Uterus (tissue), 4 donors: ENCODE data around the gene CKLF. TPM values are rescaled to one million over a fixed set of nuclear protein-coding genes. Genes with fewer than 3 reads are reported as not detected.

Source experiments
- DNase-seq, 2 donors: peaks; one replicate each; pipeline ENCODE4 v3.0.0-alpha.2; 2019 to 2020
- H3K27ac ChIP-seq, 2 donors: fragments of 200-600 bp; sonication (generic); 1 replicate in 1 of 2; 2 replicates in 1 of 2; pipeline ENCODE4 v1.5.1; 2016 to 2018
- H3K27me3 ChIP-seq, 2 donors: fragments of 200-600 bp; sonication (generic); one replicate each; pipeline ENCODE4 v1.5.1; 2018 to 2019; ENCODE audit warnings: control low read depth in 1 of 2
- H3K36me3 ChIP-seq, 2 donors: fragments of 200-600 bp; sonication (generic); one replicate each; pipeline ENCODE4 v1.5.1; 2019; ENCODE audit warnings: control low read depth in 1 of 2
- H3K4me1 ChIP-seq, 2 donors: fragments of 200-600 bp; sonication (generic); one replicate each; pipeline ENCODE4 v1.5.1; 2018 to 2019; ENCODE audit warnings: control low read depth in 1 of 2
- H3K4me3 ChIP-seq, 2 donors: fragments of 200-600 bp; sonication (generic); 1 replicate in 1 of 2; 2 replicates in 1 of 2; pipeline ENCODE4 v1.5.1; 2018 to 2019; ENCODE audit warnings: mild to moderate bottlenecking in 1 of 2
- H3K9me3 ChIP-seq, 2 donors: fragments of 200-600 bp; sonication (generic); one replicate each; pipeline ENCODE4 v1.5.1; 2019; ENCODE audit warnings: control low read depth in 1 of 2
- CTCF ChIP-seq, 4 experiments: fragments of 200-600 bp in 2 of 4; fragments of 450-650 bp in 2 of 4; sonication (generic) in 2 of 4; IDR thresholded peaks; one replicate each; pipeline ENCODE4 v1.5.1; 2016 to 2019; ENCODE audit warnings: antibody characterized with exemption in 4 of 4, mild to moderate bottlenecking in 2 of 4, moderate library complexity in 1 of 4
- POLR2A ChIP-seq, 2 donors: fragments of 450-650 bp; IDR thresholded peaks; one replicate each; pipeline ENCODE4 v1.6.1; 2016; ENCODE audit warnings: antibody characterized with exemption in 2 of 2, mild to moderate bottlenecking in 1 of 2, moderate library complexity in 1 of 2
- intact Hi-C: fragments of 100-400 bp; cut with DNase I; formaldehyde crosslinking; loops from one replicate; pipeline ENCODE4 v1.15.1; 2023; ENCODE audit warnings: low total_unique reads
- total RNA-seq, 4 donors: library from RNA; depleted of rRNA in 3 of 4; stranded (reverse); fragments of >200 nt in 3 of 4; gene quantifications; one replicate each; pipeline versions ENCODE4 v1.1.0 to v1.2.4, GENCODE V29; 2014 to 2023
- donor health status: DM: yes; HTN: yes; CAD: no.

The CKLF gene
- total RNA-seq, 4 donors from 2014 or later = 31.3 to 118 (median 68.6) TPM

GRCh38 chr16:66603537-66604375 is 51.4 kb downstream of the CKLF start:
- no peak for TF ChIP-seq CTCF (IDR thresholded peaks at IDR 0.05)
- TF ChIP-seq POLR2A (IDR thresholded peaks at IDR 0.05) = no peak
- no peaks in the 10 kb centered on the region for H3K27me3 ChIP-seq
- DNase-seq = peak; percentile 64 to 73
- H3K9me3 ChIP-seq = no peaks in the 10 kb centered on the region
- no peaks in the 10 kb centered on the region for H3K36me3 ChIP-seq
- peak overlapping the region; percentile 94 to 96 for H3K27ac ChIP-seq
- H3K4me1 ChIP-seq = no peaks in the 10 kb centered on the region
- intact Hi-C loops = loop anchor here (10.0 kb wide), 1 partner anchor 199 kb away; no protein-coding TSS in a partner anchor
- peak overlapping the region; percentile 67 to 80 for H3K4me3 ChIP-seq

GRCh38 chr16:66604376-66605176 is 52.2 kb downstream of the CKLF start, which contains the start of gene CMTM3:
CMTM3 (plus strand) TSS chr16:66604704; CDS start chr16:66604806, 102 bp downstream.
- intact Hi-C loops = loop anchor here (10.0 kb wide), 1 partner anchor 200 kb away; no protein-coding TSS in a partner anchor
- Histone ChIP-seq H3K9me3 (no peaks in the 10 kb centered on the region), H3K4me3 (peak within 1 kb of the TSS; percentile 67 to 80), H3K27me3 (no peaks in the 10 kb centered on the region), H3K27ac (peak within 1 kb of the TSS; percentile 94 to 96), H3K4me1 (no peaks in the 10 kb centered on the region), H3K36me3 (no peaks in the 10 kb centered on the region)
- TF ChIP-seq CTCF (IDR thresholded peaks at IDR 0.05) = peak; percentile 66 to 87 (median 82)
- TF ChIP-seq POLR2A (IDR thresholded peaks at IDR 0.05) = peak in 1 of 2 donors; percentile 18
- peak; percentile 63 to 73 for DNase-seq

DNA sequence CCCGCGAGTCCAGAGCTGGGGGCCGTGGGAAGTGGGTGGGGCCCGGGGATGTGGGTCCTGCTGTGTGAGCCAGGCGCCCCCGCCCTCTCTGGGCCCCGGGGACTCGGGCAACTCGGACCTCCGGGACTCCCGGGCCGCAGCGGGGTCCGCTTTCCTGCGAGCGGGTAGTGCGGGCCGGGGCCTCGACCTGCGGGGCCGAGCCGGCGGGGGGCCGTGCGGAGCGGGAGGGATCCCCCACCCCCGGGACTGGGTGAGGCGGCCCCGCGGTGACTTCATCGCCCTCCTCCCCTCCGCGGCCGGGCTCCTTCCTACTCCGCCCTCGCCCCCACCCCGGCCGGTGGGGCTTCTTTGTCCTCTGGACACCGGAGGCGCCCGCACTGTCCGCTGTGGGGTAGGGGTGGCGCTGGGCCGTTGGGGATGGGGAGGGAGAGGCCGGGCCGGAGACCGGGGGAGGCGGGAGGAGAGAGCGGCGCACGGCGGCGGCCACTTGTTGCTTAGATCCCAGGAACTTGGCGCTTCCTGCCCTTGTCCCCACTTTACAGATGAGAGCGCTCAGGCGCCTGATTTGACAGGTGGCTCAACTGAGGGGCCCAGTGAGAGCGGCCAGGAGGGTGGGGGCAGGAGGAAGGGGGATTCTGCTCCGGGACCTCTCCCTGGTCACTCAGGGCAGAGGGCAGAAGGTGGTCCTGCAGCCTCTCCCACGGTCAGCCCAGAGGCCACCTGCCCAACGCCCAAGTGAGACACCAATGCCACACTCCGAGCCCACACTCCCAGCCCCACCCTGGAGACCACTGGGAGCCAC is 53.0 kb downstream of the CKLF start:
- Histone ChIP-seq H3K4me3 (peak overlapping the region; percentile 67 to 80), H3K27me3 (no peaks in the 10 kb centered on the region), H3K9me3 (no peaks in the 10 kb centered on the region), H3K27ac (peak overlapping the region; percentile 94 to 96), H3K36me3 (no peaks in the 10 kb centered on the region), H3K4me1 (no peaks in the 10 kb centered on the region)
- intact Hi-C loops = loop anchor here (10.0 kb wide), 1 partner anchor 201 kb away; no protein-coding TSS in a partner anchor
- TF ChIP-seq POLR2A (IDR thresholded peaks at IDR 0.05) (no peak), CTCF (IDR thresholded peaks at IDR 0.05) (no peak)
- peak; percentile 67 to 69 for DNase-seq

GRCh38 chr16:66605979-66606751 is 53.8 kb downstream of the CKLF start:
- intact Hi-C loops = loop anchor here (10.0 kb wide), 1 partner anchor 201 kb away; no protein-coding TSS in a partner anchor
- Histone ChIP-seq H3K27ac (peak overlapping the region; percentile 94 to 96), H3K4me1 (no peaks in the 10 kb centered on the region)

More at GRCh38 chr16:66605979-66606751, 53.8 kb downstream of the CKLF start:
- peak overlapping the region in 1 of 2 donors; percentile 67 for H3K4me3 ChIP-seq
- H3K27me3 ChIP-seq = no peaks in the 10 kb centered on the region
- no peak for DNase-seq
- no peaks in the 10 kb centered on the region for H3K9me3 ChIP-seq
- TF ChIP-seq CTCF (IDR thresholded peaks at IDR 0.05) (no peak), POLR2A (IDR thresholded peaks at IDR 0.05) (no peak)
- H3K36me3 ChIP-seq = no peaks in the 10 kb centered on the region
